RWPE2 (cell line): ENCODE data around the gene DPP10.

ENCODE experiments used
- ATAC-seq: fragments of 200-7000 bp; cut with Tn5 transposase; 3 replicates; pipeline ENCODE4 v1.9.1; 2021; ENCODE audit warnings: low read depth
- DNase-seq: peaks from one replicate; pipeline ENCODE4 v3.0.0-alpha.2; 2020; ENCODE audit warnings: low spot score
- H3K27ac ChIP-seq: fragments of 450-650 bp; 2 replicates; pipeline ENCODE4 v1.5.1; 2017; ENCODE audit warnings: mild to moderate bottlenecking; ENCODE audit not compliant: poor library complexity, severe bottlenecking
- H3K27me3 ChIP-seq: fragments of 250-450 bp; sonication (Bioruptor Pico); 2 replicates; pipeline ENCODE4 v1.5.1; 2021; ENCODE audit warnings: mild to moderate bottlenecking, moderate library complexity; ENCODE audit not compliant: insufficient read depth, poor library complexity, severe bottlenecking
- H3K36me3 ChIP-seq: fragments of 250-450 bp; sonication (Bioruptor Pico); 2 replicates; pipeline ENCODE4 v1.5.1; 2020; ENCODE audit warnings: low read depth, mild to moderate bottlenecking, moderate library complexity
- H3K4me1 ChIP-seq: fragments of 250-450 bp; sonication (Bioruptor Pico); 2 replicates; pipeline ENCODE4 v1.5.1; 2021; ENCODE audit warnings: mild to moderate bottlenecking, moderate library complexity; ENCODE audit not compliant: insufficient read depth, poor library complexity, severe bottlenecking
- H3K4me3 ChIP-seq: fragments of 250-450 bp; sonication (Bioruptor Pico); 2 replicates; pipeline ENCODE4 v1.5.1; 2021; ENCODE audit warnings: mild to moderate bottlenecking, moderate library complexity; ENCODE audit not compliant: severe bottlenecking
- H3K9me3 ChIP-seq: fragments of 250-450 bp; sonication (Bioruptor Pico); 2 replicates; pipeline ENCODE4 v1.5.1; 2021; ENCODE audit warnings: mild to moderate bottlenecking, moderate library complexity; ENCODE audit not compliant: severe bottlenecking
- TF ChIP-seq, protein P1 (sequence below): fragments of 450-650 bp; IDR thresholded peaks from one replicate; pipeline ENCODE4 v1.5.1; 2017; ENCODE audit warnings: mild to moderate bottlenecking, moderate library complexity; ENCODE audit not compliant: poor library complexity, severe bottlenecking

The DPP10 gene

DNA sequence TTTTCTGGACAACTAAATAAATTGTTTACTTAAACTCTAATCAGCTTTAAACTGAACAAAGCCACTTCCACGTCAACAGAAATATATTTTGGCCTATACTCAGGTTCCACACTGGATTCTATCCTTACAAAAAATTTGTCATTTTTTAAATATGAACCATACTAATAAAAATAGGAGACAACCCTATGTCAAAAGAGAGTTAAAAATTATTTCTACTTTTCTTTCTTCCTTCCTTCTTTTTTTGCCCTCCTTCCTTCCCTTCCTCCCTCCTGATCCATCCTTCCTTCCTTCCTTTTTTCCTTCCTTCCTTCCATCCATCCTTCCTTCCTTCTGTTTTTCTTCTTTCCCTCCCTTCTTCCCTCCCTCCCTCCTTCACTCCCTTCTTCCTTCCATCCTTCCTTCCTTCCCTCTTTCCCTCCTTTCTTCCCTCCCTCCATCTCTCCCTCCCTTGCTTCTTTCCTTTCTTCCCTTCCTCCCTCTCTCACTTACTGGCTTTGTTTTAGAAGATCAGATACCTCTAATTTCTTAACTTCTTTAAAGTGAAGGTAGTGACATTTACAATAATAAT, 1444.9 kb downstream of the DPP10 start:
- TF ChIP-seq, protein P1, sequence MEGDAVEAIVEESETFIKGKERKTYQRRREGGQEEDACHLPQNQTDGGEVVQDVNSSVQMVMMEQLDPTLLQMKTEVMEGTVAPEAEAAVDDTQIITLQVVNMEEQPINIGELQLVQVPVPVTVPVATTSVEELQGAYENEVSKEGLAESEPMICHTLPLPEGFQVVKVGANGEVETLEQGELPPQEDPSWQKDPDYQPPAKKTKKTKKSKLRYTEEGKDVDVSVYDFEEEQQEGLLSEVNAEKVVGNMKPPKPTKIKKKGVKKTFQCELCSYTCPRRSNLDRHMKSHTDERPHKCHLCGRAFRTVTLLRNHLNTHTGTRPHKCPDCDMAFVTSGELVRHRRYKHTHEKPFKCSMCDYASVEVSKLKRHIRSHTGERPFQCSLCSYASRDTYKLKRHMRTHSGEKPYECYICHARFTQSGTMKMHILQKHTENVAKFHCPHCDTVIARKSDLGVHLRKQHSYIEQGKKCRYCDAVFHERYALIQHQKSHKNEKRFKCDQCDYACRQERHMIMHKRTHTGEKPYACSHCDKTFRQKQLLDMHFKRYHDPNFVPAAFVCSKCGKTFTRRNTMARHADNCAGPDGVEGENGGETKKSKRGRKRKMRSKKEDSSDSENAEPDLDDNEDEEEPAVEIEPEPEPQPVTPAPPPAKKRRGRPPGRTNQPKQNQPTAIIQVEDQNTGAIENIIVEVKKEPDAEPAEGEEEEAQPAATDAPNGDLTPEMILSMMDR = no peak
- no peak overlapping the region for H3K4me3 ChIP-seq
- H3K36me3 ChIP-seq = no peaks in the 10 kb centered on the region
- ATAC-seq (no peak), DNase-seq (no peak)
- H3K27me3 ChIP-seq = no peaks in the 10 kb centered on the region
- H3K9me3 ChIP-seq = no peaks in the 10 kb centered on the region
- H3K27ac ChIP-seq = no peak overlapping the region
- H3K4me1 ChIP-seq = no peaks in the 10 kb centered on the region
